Endothelial cell of umbilical vein (primary cell): ENCODE results near the gene IFI6.
"Not testable (repeated sequence)": the region's sequence is repeated elsewhere in the genome, so short reads cannot be mapped to it uniquely, and the experiment has no call there.

ENCODE experiments used
- CTCF ChIP-seq, 2 donors: IDR thresholded peaks; 1 replicate in 1 of 2; 2 replicates in 1 of 2; pipeline ENCODE4 v1.5.1; 2011; ENCODE audit warnings: low read length in 2 of 2, mild to moderate bottlenecking in 2 of 2, moderate library complexity in 2 of 2, control low read depth in 1 of 2, inconsistent platforms in 1 of 2, low read depth in 1 of 2; ENCODE audit not compliant: insufficient read depth in 1 of 2; ENCODE audit errors: extremely low read depth in 1 of 2
- MAX ChIP-seq: IDR thresholded peaks from 2 replicates; pipeline ENCODE4 v1.6.1; 2011; ENCODE audit not compliant: insufficient read depth, insufficient read length

GRCh38 chr1:27681580-27681979, 9.6 kb upstream of the IFI6 start:
- TF ChIP-seq MAX; CTCF (IDR thresholded peaks at IDR 0.05; ENCODE audit: extremely low read depth in 1 of 2, insufficient read depth in 1 of 2, low read depth in 1 of 2, low read length in 2 of 2): not testable (repeated sequence)
